Panc1 (cell line): ENCODE measurements around the gene LIMA1.

Source experiments
- CTCF ChIP-seq: fragments of 450-650 bp; IDR thresholded peaks from 2 replicates; pipeline ENCODE4 v1.5.1; 2017; ENCODE audit warnings: mild to moderate bottlenecking
- POLR2AphosphoS5 ChIP-seq: IDR thresholded peaks from 2 replicates; pipeline ENCODE4 v1.6.1; 2012; ENCODE audit warnings: mild to moderate bottlenecking, low read depth, low read length, moderate library complexity
- REST ChIP-seq, 2 experiments: IDR thresholded peaks; 2 replicates each; pipeline ENCODE4 v1.6.1; 2011 to 2012; ENCODE audit warnings: low read depth in 2 of 2, control low read depth in 1 of 2, low read length in 1 of 2, mild to moderate bottlenecking in 1 of 2, moderate library complexity in 1 of 2; ENCODE audit not compliant: insufficient read depth in 1 of 2
- SIN3A ChIP-seq: IDR thresholded peaks from 2 replicates; pipeline ENCODE4 v1.6.1; 2012; ENCODE audit warnings: low read depth, mild to moderate bottlenecking, low read length, moderate library complexity, borderline replicate concordance; ENCODE audit not compliant: insufficient read depth
- TCF7L2 ChIP-seq: IDR thresholded peaks from 2 replicates; pipeline ENCODE4 v1.6.1; 2011; ENCODE audit warnings: mild to moderate bottlenecking, low read depth, low read length, inconsistent platforms

- TF ChIP-seq CTCF (no peak), POLR2AphosphoS5 (no peak), REST (IDR thresholded peaks at IDR 0.05; ENCODE audit: insufficient read depth in 1 of 2, low read depth in 2 of 2, low read length in 1 of 2) (no peak), SIN3A (no peak), TCF7L2 (no peak)
These were observed 79.6 kb downstream of the LIMA1 start for GRCh38 chr12:50203691-50204090.
